IPS-11a (cell line): ENCODE results near the gene LFNG.

Experiments
- H3K4me3 ChIP-seq: one replicate; pipeline ENCODE4 v1.5.1; 2013; ENCODE audit warnings: low read depth, low read length, control low read depth

LFNG gene

GRCh38 chr7:2483494-2483893 lies 36.1 kb upstream of the LFNG start:
- no peak overlapping the region for H3K4me3 ChIP-seq

- no peak overlapping the region for H3K4me3 ChIP-seq
Measured at GRCh38 chr7:2484868-2485267, 34.7 kb upstream of the LFNG start.

GRCh38 chr7:2487586-2488271 lies 31.8 kb upstream of the LFNG start:
- H3K4me3 ChIP-seq = no peak overlapping the region

GRCh38 chr7:2488272-2488645 lies 31.3 kb upstream of the LFNG start:
- no peak overlapping the region for H3K4me3 ChIP-seq

DNA sequence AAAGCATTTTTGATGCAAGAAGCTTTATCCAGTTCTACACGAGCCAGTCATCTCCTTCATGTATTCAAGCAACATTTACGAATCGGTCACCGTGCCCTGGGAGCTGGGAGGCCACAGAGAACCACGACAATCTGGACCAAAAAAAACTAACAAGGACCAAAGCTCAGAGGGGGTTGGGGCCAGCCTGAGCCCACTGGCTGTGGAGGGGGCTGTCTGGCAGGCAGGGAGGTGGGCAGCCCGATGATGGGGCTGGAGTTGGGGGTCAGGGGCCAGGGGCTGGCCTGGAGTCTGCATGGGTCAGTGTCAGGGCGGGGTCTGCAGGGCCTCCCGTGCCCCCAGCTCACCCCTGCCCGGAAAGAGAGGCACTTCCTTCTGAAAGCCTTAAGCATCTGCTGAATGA lies 30.9 kb upstream of the LFNG start:
- no peak overlapping the region for H3K4me3 ChIP-seq

DNA sequence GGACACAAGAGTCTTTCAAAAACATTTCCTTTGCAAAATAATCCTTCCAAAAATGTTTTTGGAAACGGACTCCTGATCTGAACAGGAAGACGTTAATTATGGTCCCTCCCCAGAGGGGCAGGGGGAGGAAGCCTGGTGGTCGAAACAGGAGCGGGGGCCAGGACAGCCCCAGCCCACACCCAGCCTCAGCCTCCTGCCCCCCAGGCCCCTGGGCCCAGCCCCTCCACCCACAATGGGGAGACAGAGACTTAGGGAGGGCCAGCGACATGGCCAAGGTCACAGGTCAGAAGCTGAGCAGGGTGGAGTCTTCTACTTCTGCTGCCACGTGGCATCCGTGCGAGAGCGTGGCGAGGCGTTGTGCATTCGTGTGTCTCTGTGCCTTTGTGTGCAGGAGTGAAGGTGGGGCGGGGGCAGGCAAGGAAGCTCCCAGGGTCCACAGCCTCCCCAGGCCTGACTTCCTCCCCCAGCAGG lies 29.4 kb upstream of the LFNG start:
- no peak overlapping the region for H3K4me3 ChIP-seq

DNA sequence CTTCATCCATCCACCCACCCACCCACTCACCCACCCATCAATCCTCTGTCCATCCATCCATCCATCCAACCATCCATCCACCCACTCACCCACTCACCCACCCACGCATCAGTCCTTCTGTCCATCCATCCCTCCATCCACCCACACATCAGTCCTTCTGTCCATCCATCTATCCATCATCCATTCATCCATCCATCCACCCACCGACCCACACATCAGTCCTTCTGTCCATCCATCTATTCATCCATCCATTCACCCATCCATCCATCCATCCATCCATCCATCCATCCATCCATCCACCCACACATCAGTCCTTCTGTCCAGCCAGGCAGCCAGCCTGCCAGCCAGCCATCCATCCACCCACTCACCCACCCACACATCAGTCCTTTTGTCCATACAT lies 27.5 kb upstream of the LFNG start:
- no peak overlapping the region for H3K4me3 ChIP-seq

GRCh38 chr7:2493205-2494164 lies 26.1 kb upstream of the LFNG start:
- no peak overlapping the region for H3K4me3 ChIP-seq

- no peak overlapping the region for H3K4me3 ChIP-seq
Measured at GRCh38 chr7:2494191-2495130, 25.1 kb upstream of the LFNG start.

GRCh38 chr7:2495418-2496299 lies 23.9 kb upstream of the LFNG start:
- H3K4me3 ChIP-seq = no peak overlapping the region

DNA sequence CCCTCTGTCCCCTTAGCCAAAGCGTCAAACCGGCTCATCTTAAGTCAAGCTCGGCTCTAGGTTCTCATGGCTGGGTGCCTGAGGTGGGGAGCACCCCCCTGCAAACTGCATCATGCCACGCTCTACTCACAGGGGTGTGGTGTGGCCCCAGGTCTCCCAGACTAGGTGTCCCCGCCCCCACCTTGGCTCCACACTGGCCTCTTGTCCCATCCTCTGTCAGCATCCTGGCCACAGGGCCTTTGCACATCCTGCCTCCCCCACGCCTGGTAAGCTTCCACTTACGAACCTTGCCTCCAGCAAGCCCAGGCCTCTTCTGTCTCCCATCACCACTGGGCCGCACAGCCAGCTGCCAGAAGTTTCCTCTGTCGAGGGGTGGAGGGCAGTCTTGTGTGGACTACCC lies 23.2 kb upstream of the LFNG start:
- no peak overlapping the region for H3K4me3 ChIP-seq

GRCh38 chr7:2497065-2497464 lies 22.5 kb upstream of the LFNG start:
- no peak overlapping the region for H3K4me3 ChIP-seq

- no peak overlapping the region for H3K4me3 ChIP-seq
Measured at GRCh38 chr7:2497500-2498336, 21.9 kb upstream of the LFNG start.

DNA sequence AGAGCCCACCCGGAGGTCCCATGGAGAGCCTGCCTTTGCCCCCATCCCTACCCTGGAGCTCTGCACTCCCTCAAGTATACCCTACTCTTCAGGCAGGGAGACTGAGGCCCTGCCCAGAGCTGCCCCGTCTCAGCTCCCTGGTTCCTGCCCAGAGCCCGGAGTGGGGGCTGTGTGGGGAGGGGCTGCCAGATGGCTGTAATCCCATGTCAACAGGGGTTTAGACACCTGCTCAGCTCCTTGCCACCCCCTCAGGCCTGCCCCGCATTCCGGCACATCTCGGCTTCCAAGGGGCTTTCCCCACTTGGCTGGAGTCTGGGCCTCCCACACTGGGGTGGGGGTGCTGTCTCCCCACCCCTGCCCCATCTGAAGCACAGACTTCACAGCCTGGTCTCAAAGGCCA lies 20.9 kb upstream of the LFNG start:
- no peak overlapping the region for H3K4me3 ChIP-seq

- H3K4me3 ChIP-seq = no peak overlapping the region
Measured at GRCh38 chr7:2499181-2499580, 20.4 kb upstream of the LFNG start.

- H3K4me3 ChIP-seq = no peak overlapping the region
Measured at GRCh38 chr7:2499719-2500430, 19.7 kb upstream of the LFNG start.

DNA sequence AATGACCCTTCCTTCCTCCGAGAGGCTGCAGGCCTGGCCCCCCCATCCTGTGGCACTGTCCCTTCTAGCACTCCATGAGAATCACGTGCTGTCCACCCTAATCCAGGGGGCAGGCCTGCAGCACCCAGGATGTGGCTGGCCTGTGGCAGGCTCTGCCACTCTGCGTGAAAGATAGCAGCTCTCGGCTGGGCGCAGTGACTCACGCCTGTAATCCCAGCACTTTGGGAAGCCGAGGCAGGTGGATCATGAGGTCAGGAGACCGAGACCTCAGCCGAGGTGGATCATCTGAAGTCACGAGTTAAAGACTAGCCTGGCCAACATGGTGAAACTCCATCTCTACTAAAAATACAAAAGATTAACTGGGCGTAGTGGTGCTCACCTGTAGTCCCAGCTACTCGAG lies 18.9 kb upstream of the LFNG start:
- H3K4me3 ChIP-seq = no peak overlapping the region

DNA sequence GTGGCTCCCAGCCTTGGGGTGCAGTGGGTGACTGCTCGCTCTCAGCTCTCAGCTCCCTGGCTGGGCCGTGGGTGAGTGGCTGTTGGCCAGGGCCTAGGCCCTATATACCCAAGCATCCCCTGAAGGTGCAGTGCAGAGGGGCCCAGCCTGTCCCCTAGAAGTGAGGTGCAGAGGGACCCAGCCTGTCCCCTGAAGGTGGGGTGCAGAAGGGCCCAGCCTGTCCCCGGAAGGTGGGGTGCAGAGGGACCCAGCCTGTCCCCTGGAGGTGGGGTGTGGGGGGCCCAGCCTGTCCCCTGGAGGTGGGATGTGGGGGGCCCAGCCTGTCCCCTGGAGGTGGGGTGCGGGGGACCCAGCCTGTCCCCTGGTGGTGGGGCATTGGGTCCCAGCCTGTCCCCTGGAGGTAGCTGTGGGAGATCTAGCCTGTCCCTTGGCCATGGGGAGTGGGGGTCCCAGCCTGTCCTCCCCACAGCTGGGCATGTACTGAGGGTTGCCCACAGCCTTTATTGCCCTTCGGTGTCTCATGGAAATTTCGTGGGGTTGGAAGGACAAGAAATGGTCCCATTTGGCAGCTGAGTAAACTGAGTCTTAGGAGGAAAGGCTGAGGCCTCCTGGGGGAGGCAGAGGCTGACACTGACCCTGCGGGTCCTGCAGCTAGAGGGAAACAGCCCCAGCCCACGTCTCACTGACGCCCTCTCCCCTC lies 17.5 kb upstream of the LFNG start:
- no peak overlapping the region for H3K4me3 ChIP-seq
